B cell (primary cell): Measurements from ENCODE around the gene USP20. TPM values are rescaled to one million over a fixed set of nuclear protein-coding genes. Genes with fewer than 3 reads are reported as not detected.
A peak's percentile ranks its signal among the peaks of the same experiment; 100 is the strongest.

Experiments used
- ATAC-seq: fragments of 200-7000 bp; cut with Tn5 transposase; one replicate; pipeline ENCODE4 v1.10.0; 2021; ENCODE audit warnings: low read depth, mild to moderate bottlenecking, moderate number of reproducible peaks, moderate library complexity
- CTCF ChIA-PET: fragments of 350-600 bp; sonication (Branson Sonifier 250); formaldehyde crosslinking; loops from one replicate; lab custom pipeline; 2021; ENCODE audit warnings: antibody characterized with exemption, inconsistent platforms; lab: Charles Lee
- POLR2A ChIA-PET: fragments of 350-600 bp; sonication (Branson Sonifier 250); formaldehyde crosslinking; loops from one replicate; lab custom pipeline; 2021; ENCODE audit warnings: antibody characterized with exemption; lab: Charles Lee
- DNase-seq: peaks from one replicate; pipeline ENCODE4 v3.0.0; 2013
- H2AFZ ChIP-seq: 2 replicates; pipeline ENCODE4 v1.6.1; 2012; ENCODE audit warnings: mild to moderate bottlenecking, low read depth, low read length; ENCODE audit not compliant: insufficient read depth, poor library complexity, severe bottlenecking
- H3K27ac ChIP-seq, 2 donors: 1 replicate in 1 of 2; 2 replicates in 1 of 2; pipeline ENCODE4 v1.5.1; 2012 to 2013; ENCODE audit warnings: low read length in 2 of 2, mild to moderate bottlenecking in 2 of 2, moderate library complexity in 1 of 2
- H3K27me3 ChIP-seq, 4 experiments: fragments of 200-600 bp in 1 of 4; sonication (generic) in 1 of 4; replicated peaks in 1 of 4; 1 replicate in 2 of 4; 2 replicates in 2 of 4; pipeline versions ENCODE4 v1.6.1 to v1.7.0; 2013 to 2016; ENCODE audit warnings: low read length in 3 of 4, mild to moderate bottlenecking in 2 of 4, mixed read lengths in 1 of 4, moderate library complexity in 1 of 4; ENCODE audit not compliant: insufficient read depth in 4 of 4, control insufficient read depth in 3 of 4; ENCODE audit errors: control extremely low read depth in 1 of 4
- H3K36me3 ChIP-seq, 2 experiments: replicated peaks in 1 of 2; 1 replicate in 1 of 2; 2 replicates in 1 of 2; pipeline versions ENCODE4 v1.6.1 to v1.7.1; 2013; ENCODE audit warnings: low read length in 1 of 2; ENCODE audit not compliant: insufficient read depth in 2 of 2, control insufficient read depth in 1 of 2; ENCODE audit errors: control extremely low read depth in 1 of 2, extremely low read depth in 1 of 2
- H3K4me1 ChIP-seq, 2 donors: fragments of 200-600 bp in 1 of 2; sonication (generic) in 1 of 2; 1 replicate in 1 of 2; 2 replicates in 1 of 2; pipeline versions ENCODE4 v1.5.1 to v1.6.1; 2013 to 2017; ENCODE audit warnings: low read length in 2 of 2; ENCODE audit not compliant: control insufficient read depth in 2 of 2, insufficient read depth in 2 of 2
- H3K4me2 ChIP-seq: replicated peaks from 2 replicates; pipeline ENCODE3; 2012; ENCODE audit warnings: mild to moderate bottlenecking, low read depth, low read length; ENCODE audit not compliant: poor library complexity, severe bottlenecking
- H3K4me3 ChIP-seq, 5 experiments: fragments of 200-600 bp in 1 of 5; sonication (generic) in 1 of 5; 1 replicate in 3 of 5; 2 replicates in 2 of 5; pipeline versions ENCODE4 v1.5.1 to v1.7.0; 2011 to 2016; ENCODE audit warnings: low read length in 4 of 5, mild to moderate bottlenecking in 4 of 5, low read depth in 2 of 5, control low read depth in 1 of 5, moderate library complexity in 1 of 5; ENCODE audit not compliant: insufficient read depth in 1 of 5; ENCODE audit errors: control extremely low read depth in 1 of 5, extremely low read depth in 1 of 5
- H3K79me2 ChIP-seq: fragments of 200-600 bp; sonication (generic); one replicate; pipeline ENCODE4 v1.6.0; 2016; ENCODE audit warnings: low read length; ENCODE audit not compliant: control insufficient read depth, insufficient read depth
- H3K9ac ChIP-seq: fragments of 200-600 bp; sonication (generic); 2 replicates; pipeline ENCODE4 v1.6.1; 2017; ENCODE audit warnings: mild to moderate bottlenecking, low read length, moderate library complexity
- H3K9me3 ChIP-seq, 3 donors: one replicate each; pipeline versions ENCODE4 v1.6.1 to v1.7.1; 2013; ENCODE audit warnings: low read length in 2 of 3; ENCODE audit not compliant: control insufficient read depth in 2 of 3, insufficient read depth in 1 of 3; ENCODE audit errors: control extremely low read depth in 1 of 3
- H4K20me1 ChIP-seq: 2 replicates; pipeline ENCODE4 v1.6.0; 2012; ENCODE audit warnings: mild to moderate bottlenecking, low read length; ENCODE audit not compliant: insufficient read depth, control insufficient read depth, poor library complexity, severe bottlenecking
- H3K27ac Mint-ChIP-seq: one replicate; pipeline ENCODE4 v1.8.0; 2021; ENCODE audit warnings: mixed read lengths
- H3K27me3 Mint-ChIP-seq: one replicate; pipeline ENCODE4 v1.8.0; 2021; ENCODE audit warnings: mixed read lengths
- H3K4me1 Mint-ChIP-seq: one replicate; pipeline ENCODE4 v1.8.0; 2021; ENCODE audit warnings: mixed read lengths
- H3K4me3 Mint-ChIP-seq: one replicate; pipeline ENCODE4 v1.8.0; 2021; ENCODE audit warnings: mixed read lengths
- H3K9me3 Mint-ChIP-seq: one replicate; pipeline ENCODE4 v1.8.0; 2022; ENCODE audit warnings: mixed read lengths; ENCODE audit not compliant: insufficient read depth
- EZH2 ChIP-seq: IDR thresholded peaks from 2 replicates; pipeline ENCODE4 v1.6.1; 2012; ENCODE audit warnings: borderline replicate concordance, low read depth, mild to moderate bottlenecking, moderate library complexity, low read length; ENCODE audit not compliant: insufficient read depth, poor library complexity, severe bottlenecking
- WGBS: methylation state at CpG from one replicate; pipeline ENCODE4 v1.1.5; 2013; ENCODE audit warnings: missing lambda C conversion rate; ENCODE audit not compliant: insufficient coverage; 5-methylcytosine and 5-hydroxymethylcytosine counted together
- intact Hi-C: fragments of 100-400 bp; cut with micrococcal nuclease; formaldehyde crosslinking; loops from one replicate; pipeline ENCODE4 v1.10.0; 2022
- polyA plus RNA-seq: library from polyadenylated mRNA; depleted of rRNA; stranded (reverse); fragments of >200 nt; gene quantifications from 2 replicates; pipeline ENCODE4 v1.2.3, GENCODE V29; 2012
- total RNA-seq, 2 donors: library from RNA; stranded (reverse); fragments of 120-200 nt in 1 of 2; gene quantifications; 1 replicate in 1 of 2; 2 replicates in 1 of 2; pipeline versions ENCODE4 v1.2.3 to v1.2.4, GENCODE V29; 2013 to 2022
- TF ChIP-seq, protein P1 (sequence below): fragments of 200-600 bp; IDR thresholded peaks from one replicate; pipeline ENCODE4 v1.8.0; 2022; ENCODE audit warnings: antibody characterized with exemption, mild to moderate bottlenecking

Gene USP20
- total and polyA plus RNA-seq, 2 donors (not counting 1 experiment from before 2014, with no cell fraction given) = 49.5 to 72.6 TPM

DNA sequence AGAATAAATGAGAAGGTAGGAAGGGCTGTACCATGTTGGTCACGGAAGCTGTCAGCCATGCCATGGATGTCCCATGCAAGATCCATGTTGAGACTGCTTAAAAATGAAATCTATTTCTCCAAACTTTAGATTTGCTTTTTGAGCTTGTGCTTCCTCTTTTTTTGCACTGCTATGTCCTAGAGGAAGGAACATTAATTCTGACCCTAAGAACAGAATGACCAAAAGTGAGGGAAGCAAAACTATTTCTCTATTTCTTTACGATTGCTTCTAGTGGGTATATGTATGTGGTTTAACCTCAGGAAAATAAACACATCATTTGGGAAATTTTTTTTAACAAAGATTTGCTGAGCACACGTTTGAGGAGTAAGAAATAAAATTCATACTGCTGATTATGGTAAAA, 84.6 kb downstream of the USP20 start:
- Mint-ChIP-seq H3K4me3 (no peak overlapping the region), H3K9me3 (no peaks in the 10 kb centered on the region), H3K27me3 (no peaks in the 10 kb centered on the region), H3K4me1 (peaks cover 26% of the 10 kb centered on the region), H3K27ac (peak overlapping the region; percentile 33)
- ChIA-PET CTCF (interaction anchor here (0.9 kb wide), 1 partner anchor 75 kb away, joined by 3 read pairs; no protein-coding TSS in a partner anchor), POLR2A (interaction anchor here (0.6 kb wide), 1 partner anchor 235 kb away, joined by 6 read pairs; no protein-coding TSS in a partner anchor)
- peaks cover 5 to 69% of the 10 kb centered on the region in 2 experiments for H3K36me3 ChIP-seq
- TF ChIP-seq, protein P1, sequence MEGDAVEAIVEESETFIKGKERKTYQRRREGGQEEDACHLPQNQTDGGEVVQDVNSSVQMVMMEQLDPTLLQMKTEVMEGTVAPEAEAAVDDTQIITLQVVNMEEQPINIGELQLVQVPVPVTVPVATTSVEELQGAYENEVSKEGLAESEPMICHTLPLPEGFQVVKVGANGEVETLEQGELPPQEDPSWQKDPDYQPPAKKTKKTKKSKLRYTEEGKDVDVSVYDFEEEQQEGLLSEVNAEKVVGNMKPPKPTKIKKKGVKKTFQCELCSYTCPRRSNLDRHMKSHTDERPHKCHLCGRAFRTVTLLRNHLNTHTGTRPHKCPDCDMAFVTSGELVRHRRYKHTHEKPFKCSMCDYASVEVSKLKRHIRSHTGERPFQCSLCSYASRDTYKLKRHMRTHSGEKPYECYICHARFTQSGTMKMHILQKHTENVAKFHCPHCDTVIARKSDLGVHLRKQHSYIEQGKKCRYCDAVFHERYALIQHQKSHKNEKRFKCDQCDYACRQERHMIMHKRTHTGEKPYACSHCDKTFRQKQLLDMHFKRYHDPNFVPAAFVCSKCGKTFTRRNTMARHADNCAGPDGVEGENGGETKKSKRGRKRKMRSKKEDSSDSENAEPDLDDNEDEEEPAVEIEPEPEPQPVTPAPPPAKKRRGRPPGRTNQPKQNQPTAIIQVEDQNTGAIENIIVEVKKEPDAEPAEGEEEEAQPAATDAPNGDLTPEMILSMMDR = no peak
- TF ChIP-seq EZH2 = no peak
- no peak overlapping the region for H3K4me3 ChIP-seq
- peaks cover 67% of the 10 kb centered on the region for H3K79me2 ChIP-seq
- peaks cover 11% of the 10 kb centered on the region for H4K20me1 ChIP-seq
- intact Hi-C loops = no loop called here
- H3K9me3 ChIP-seq = no peaks in the 10 kb centered on the region
- peak overlapping the region in 1 of 2 donors; percentile 59 for H3K27ac ChIP-seq
- WGBS = no CpG with 5 or more reads among the region's 3 CpGs
- no peak overlapping the region for H3K9ac ChIP-seq
- peaks cover 7 to 14% of the 10 kb centered on the region in 2 donors for H3K4me1 ChIP-seq
- DNase-seq (no peak), ATAC-seq (no peak)
- no peak overlapping the region for H2AFZ ChIP-seq
- H3K27me3 ChIP-seq = no peaks in the 10 kb centered on the region
- no peak overlapping the region for H3K4me2 ChIP-seq

DNA sequence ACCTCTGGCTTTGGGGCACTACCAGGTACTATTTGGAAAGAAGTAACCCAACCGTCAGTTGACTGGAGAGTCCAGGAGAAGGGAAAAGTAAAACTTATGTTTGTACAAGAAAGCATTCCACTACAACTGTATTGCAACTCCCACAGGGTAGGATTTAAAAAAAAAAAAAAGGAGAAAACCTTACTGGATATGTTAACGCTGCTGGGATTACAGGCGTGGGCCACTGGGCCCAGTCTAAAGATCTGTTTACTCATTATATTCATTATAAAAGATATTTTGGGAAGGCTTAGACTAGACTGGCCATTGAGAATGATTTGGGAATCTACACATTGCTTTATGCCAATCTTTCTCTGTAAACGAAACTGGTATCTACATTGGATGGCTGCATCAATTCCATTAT, 86.6 kb downstream of the USP20 start:
- peaks cover 7 to 14% of the 10 kb centered on the region in 2 donors for H3K4me1 ChIP-seq
- DNase-seq (no peak), ATAC-seq (no peak)
- TF ChIP-seq EZH2 = no peak
- TF ChIP-seq, protein P1 = no peak
- H3K27me3 ChIP-seq = no peaks in the 10 kb centered on the region
- no peak overlapping the region for H2AFZ ChIP-seq
- peaks cover 11% of the 10 kb centered on the region for H4K20me1 ChIP-seq
- H3K4me3 Mint-ChIP-seq = no peak overlapping the region
- ChIA-PET POLR2A (no interaction called here), CTCF (interaction anchor here (0.7 to 1.4 kb wide), 2 partner anchors 36 to 886 kb away, joined by 3 read pairs; no protein-coding TSS in a partner anchor)
- H3K9me3 Mint-ChIP-seq = no peaks in the 10 kb centered on the region
- no peak overlapping the region for H3K27ac ChIP-seq
- H3K9ac ChIP-seq = no peak overlapping the region
- no peak overlapping the region for H3K27ac Mint-ChIP-seq
- H3K79me2 ChIP-seq = peaks cover 60% of the 10 kb centered on the region
- H3K36me3 ChIP-seq = peaks cover 10 to 72% of the 10 kb centered on the region in 2 experiments
- WGBS = 100% methylated on average over 1 of the region's 4 CpGs
- no peak overlapping the region for H3K4me2 ChIP-seq
- H3K4me3 ChIP-seq = no peak overlapping the region
- peaks cover 26% of the 10 kb centered on the region for H3K4me1 Mint-ChIP-seq
- intact Hi-C loops = no loop called here
- H3K9me3 ChIP-seq = no peaks in the 10 kb centered on the region
- no peaks in the 10 kb centered on the region for H3K27me3 Mint-ChIP-seq
